Psoas muscle (tissue), 8 donors: ENCODE measurements around the gene LGALS8. TPM values are rescaled to one million over a fixed set of nuclear protein-coding genes. Genes with fewer than 3 reads are reported as not detected.

Source experiments
- ATAC-seq, 4 donors: fragments of 200-7000 bp; cut with Tn5 transposase; one replicate each; pipeline ENCODE4 v1.9.1; 2020; ENCODE audit warnings: moderate library complexity in 3 of 4, mild to moderate bottlenecking in 2 of 4
- DNase-seq, 2 donors: peaks; one replicate each; pipeline ENCODE4 v3.0.0-alpha.2; 2020
- H3K27ac ChIP-seq: fragments of 200-600 bp; one replicate; pipeline ENCODE4 v1.8.0; 2022
- H3K27me3 ChIP-seq, 3 donors: fragments of 200-600 bp in 1 of 3; one replicate each; pipeline versions ENCODE4 v1.6.1 to v1.8.0; 2013 to 2022; ENCODE audit warnings: low read length in 2 of 3, mild to moderate bottlenecking in 2 of 3, moderate library complexity in 1 of 3; ENCODE audit not compliant: insufficient read depth in 3 of 3
- H3K36me3 ChIP-seq, 2 donors: fragments of 200-600 bp in 1 of 2; one replicate each; pipeline versions ENCODE4 v1.6.1 to v1.8.0; 2013 to 2022; ENCODE audit warnings: low read depth in 1 of 2, mild to moderate bottlenecking in 1 of 2, moderate library complexity in 1 of 2; ENCODE audit not compliant: insufficient read depth in 1 of 2
- H3K4me1 ChIP-seq: fragments of 200-600 bp; one replicate; pipeline ENCODE4 v1.8.0; 2022
- H3K4me3 ChIP-seq: fragments of 200-600 bp; one replicate; pipeline ENCODE4 v1.8.0; 2022; ENCODE audit warnings: mild to moderate bottlenecking
- H3K9me3 ChIP-seq: fragments of 200-600 bp; one replicate; pipeline ENCODE4 v1.8.0; 2022
- CTCF ChIP-seq: fragments of 200-600 bp; IDR thresholded peaks from one replicate; pipeline ENCODE4 v1.8.0; 2022; ENCODE audit warnings: antibody characterized with exemption
- WGBS, 3 donors: extraction: QIAGEN DNeasy Blood & Tissue Kit; methylation state at CpG; one replicate each; pipeline versions ENCODE4 v1.1.6 to v1.1.7; 2013; 5-methylcytosine and 5-hydroxymethylcytosine counted together
- intact Hi-C, 2 donors: fragments of 100-400 bp; cut with DNase I; formaldehyde crosslinking; loops; one replicate each; pipeline versions ENCODE4 v1.11.0 to v1.14.2; 2022
- polyA plus RNA-seq, 3 donors: library from polyadenylated mRNA; stranded (reverse); fragments of 200-250 nt; gene quantifications; one replicate each; pipeline ENCODE4 v1.2.3, GENCODE V29; 2013
- total RNA-seq, 4 donors: library from RNA; stranded (reverse); fragmentation: NEBNext Ultra II Directional in 2 of 4; extraction: Animal tissue kit (Norgen Biotek cat#: 25700) in 2 of 4; gene quantifications; one replicate each; pipeline versions ENCODE4 v1.2.1 to v1.2.4, GENCODE V29; 2021 to 2023
- donor health status: healthy with polysubstance abuse.
- donor health status: DM: no; HTN: no; CAD: no; lungs with moderate emphysema.
- donor health status: Bipolar disorder and iron deficiency.
- donor health status: healthy.
- donor health status: DM: yes; HTN: yes; CAD: no.
- donor health status: DM: no; HTN: no; CAD: no.
- donor health status: DM: no; HTN: no; CAD: no.
- donor health status: DM: yes; HTN: yes; CAD: no.

Gene LGALS8
- total and polyA plus RNA-seq, 7 donors = 10.1 to 17.8 (median 12.8) TPM

GRCh38 chr1:236526079-236526478 is 2.3 kb downstream of the LGALS8 start:
- Histone ChIP-seq H3K4me3 (no peak overlapping the region), H3K9me3 (no peaks in the 10 kb centered on the region), H3K27ac (no peak overlapping the region), H3K27me3 (no peaks in the 10 kb centered on the region), H3K36me3 (peaks cover 3 to 31% of the 10 kb centered on the region in 2 donors), H3K4me1 (peaks cover 6% of the 10 kb centered on the region)
- intact Hi-C loops = loop anchor here in 1 of 2 donors (10.0 kb wide), 1 partner anchor 421 kb away; no protein-coding TSS in a partner anchor
- TF ChIP-seq CTCF = no peak
- DNase-seq = no peak
- 84 to 91% (median 87%) methylated on average over 3 of the region's 3 CpGs for WGBS, 3 donors
- ATAC-seq = no peak

GRCh38 chr1:236530286-236530685 is 6.5 kb downstream of the LGALS8 start:
- Histone ChIP-seq H3K4me1 (peaks cover 4% of the 10 kb centered on the region), H3K27me3 (no peaks in the 10 kb centered on the region), H3K4me3 (no peak overlapping the region), H3K27ac (no peak overlapping the region), H3K36me3 (peaks cover 3 to 38% of the 10 kb centered on the region in 2 donors), H3K9me3 (no peaks in the 10 kb centered on the region)
- 76 to 88% (median 84%) methylated on average over 1 of the region's 1 CpG for WGBS, 3 donors
- ATAC-seq (no peak), DNase-seq (no peak)
- no peak for TF ChIP-seq CTCF
- intact Hi-C loops = no loop called here

DNA sequence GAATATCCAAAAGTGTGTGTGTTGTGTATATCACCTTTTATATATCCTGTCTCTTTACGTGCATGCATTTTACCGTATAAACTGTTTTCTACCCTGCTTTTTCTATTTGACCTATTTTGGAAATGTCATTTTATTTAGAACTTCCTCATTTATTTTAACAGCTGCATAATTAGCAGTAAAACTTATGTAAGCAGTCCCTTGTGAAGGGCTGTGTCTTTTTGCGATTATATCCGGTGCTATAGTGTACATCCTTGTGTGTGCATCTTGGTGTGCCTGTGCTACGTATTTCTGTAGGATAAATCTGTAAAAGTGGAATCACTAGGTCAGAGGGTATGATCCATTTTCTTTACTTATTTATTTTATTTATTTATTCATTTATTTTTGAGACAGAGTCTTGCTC is 7.2 kb downstream of the LGALS8 start:
- H3K27ac ChIP-seq = no peak overlapping the region
- 81 to 82% (median 82%) methylated on average over 5 of the region's 5 CpGs for WGBS, 3 donors
- no peak for TF ChIP-seq CTCF
- H3K27me3 ChIP-seq = no peaks in the 10 kb centered on the region
- intact Hi-C loops = no loop called here
- ATAC-seq (no peak), DNase-seq (no peak)
- no peak overlapping the region for H3K4me3 ChIP-seq
- H3K9me3 ChIP-seq = no peaks in the 10 kb centered on the region
- H3K36me3 ChIP-seq = peaks cover 3 to 41% of the 10 kb centered on the region in 2 donors
- H3K4me1 ChIP-seq = peaks cover 4% of the 10 kb centered on the region

GRCh38 chr1:236532850-236533249 is 9.1 kb downstream of the LGALS8 start:
- intact Hi-C loops = no loop called here
- 52 to 64% (median 56%) methylated on average over 4 of the region's 4 CpGs for WGBS, 3 donors
- Histone ChIP-seq H3K4me1 (peaks cover 4% of the 10 kb centered on the region), H3K36me3 (peaks cover 0 to 41% of the 10 kb centered on the region in 2 donors), H3K4me3 (no peak overlapping the region), H3K9me3 (no peaks in the 10 kb centered on the region), H3K27me3 (no peaks in the 10 kb centered on the region), H3K27ac (no peak overlapping the region)
- TF ChIP-seq CTCF = no peak
- ATAC-seq = no peak
- DNase-seq = no peak

GRCh38 chr1:236534151-236534651 is 10.4 kb downstream of the LGALS8 start:
- Histone ChIP-seq H3K4me1 (peaks cover 4% of the 10 kb centered on the region), H3K36me3 (peaks cover 0 to 45% of the 10 kb centered on the region in 2 donors)

More at GRCh38 chr1:236534151-236534651, 10.4 kb downstream of the LGALS8 start:
- intact Hi-C loops = no loop called here
- Histone ChIP-seq H3K27me3 (no peaks in the 10 kb centered on the region), H3K27ac (no peak overlapping the region), H3K9me3 (no peaks in the 10 kb centered on the region), H3K4me3 (no peak overlapping the region)
- no peak for TF ChIP-seq CTCF
- ATAC-seq (no peak), DNase-seq (no peak)
- 84 to 87% (median 84%) methylated on average over 4 of the region's 4 CpGs for WGBS, 3 donors
